Measurements from ENCODE around the gene NIM1K.

DNA sequence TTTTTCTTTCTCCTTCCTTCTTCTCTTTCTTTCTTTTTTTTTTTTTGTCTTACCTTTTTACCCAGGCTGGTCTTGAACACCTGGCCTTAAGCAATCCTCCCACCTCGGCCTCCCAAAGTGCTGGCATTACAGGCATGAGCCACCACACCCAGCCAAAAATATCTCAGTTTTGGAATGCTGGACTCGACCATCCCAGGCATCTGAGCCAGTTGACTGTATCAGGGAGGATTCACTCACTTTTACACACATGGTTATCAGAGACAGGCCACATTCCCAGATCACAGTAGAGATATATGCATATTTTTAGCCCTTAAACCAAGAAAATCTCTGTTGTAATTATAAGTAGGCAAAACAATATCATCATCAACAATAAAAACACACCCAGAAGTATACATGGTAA is 21.9 kb downstream of the NIM1K start:
- TF ChIP-seq CTCF (IDR thresholded peaks at IDR 0.05) (no peak), POLR2A (IDR thresholded peaks at IDR 0.05) (no peak)

Data from testis (tissue), 2 donors.